Measurements from ENCODE around the gene NAPB.

The NAPB gene

DNA sequence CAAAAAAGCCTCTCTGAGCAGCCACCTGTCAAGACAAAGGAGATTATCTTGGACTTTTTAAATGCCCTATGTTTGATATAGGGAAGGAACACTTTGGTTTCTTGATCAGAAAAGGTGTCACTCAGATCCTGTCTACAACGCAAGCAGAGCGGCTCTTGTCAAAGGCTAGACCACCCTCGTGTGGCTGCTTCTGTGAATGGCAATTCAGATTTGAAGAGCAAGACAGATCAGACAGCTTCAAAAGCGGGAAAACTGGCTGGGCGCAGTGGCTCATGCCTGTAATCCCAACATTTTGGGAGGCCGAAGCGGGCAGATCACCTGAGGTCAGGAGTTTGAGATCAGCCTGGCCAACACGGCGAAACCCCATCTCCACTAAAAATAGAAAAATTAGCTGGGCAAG is 80.8 kb downstream of the NAPB start:
- peak; percentile 40 for DNase-seq

GRCh38 chr20:23339986-23340385 is 81.3 kb downstream of the NAPB start:
- DNase-seq = no peak

GRCh38 chr20:23337312-23337711 is 84.0 kb downstream of the NAPB start:
- no peak for DNase-seq

- DNase-seq = no peak
These were observed 84.8 kb downstream of the NAPB start for GRCh38 chr20:23336476-23336875.

- no peak for DNase-seq
These were observed 85.8 kb downstream of the NAPB start for GRCh38 chr20:23335521-23335920.

DNA sequence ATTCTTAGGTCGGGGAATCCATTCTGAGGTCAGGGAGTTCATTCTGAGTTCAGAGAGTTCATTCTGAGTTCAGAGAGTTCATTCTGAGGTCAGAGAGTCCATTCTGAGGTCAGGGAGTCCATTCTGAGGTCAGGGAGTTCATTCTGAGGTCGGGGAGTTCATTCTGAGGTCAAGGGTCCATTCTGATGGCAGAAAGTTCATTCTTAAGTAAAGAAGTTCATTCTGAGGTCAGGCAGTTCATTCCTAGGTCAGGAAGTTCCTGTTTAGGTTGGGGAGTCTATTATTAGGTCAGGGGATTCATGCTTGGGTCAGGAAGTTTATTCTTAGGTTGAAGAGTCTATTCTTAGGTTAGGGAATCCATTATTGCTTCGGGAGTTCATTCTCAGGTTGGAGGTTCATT is 87.2 kb downstream of the NAPB start:
- DNase-seq = no peak

- DNase-seq = no peak
These were observed 88.8 kb downstream of the NAPB start for GRCh38 chr20:23332467-23332866.

- DNase-seq = peak; percentile 8
These were observed 89.6 kb downstream of the NAPB start for GRCh38 chr20:23331450-23332350.

- no peak for DNase-seq
These were observed 93.5 kb downstream of the NAPB start for GRCh38 chr20:23327617-23328333.

- DNase-seq = no peak
These were observed 94.5 kb downstream of the NAPB start for GRCh38 chr20:23326774-23327173.

DNA sequence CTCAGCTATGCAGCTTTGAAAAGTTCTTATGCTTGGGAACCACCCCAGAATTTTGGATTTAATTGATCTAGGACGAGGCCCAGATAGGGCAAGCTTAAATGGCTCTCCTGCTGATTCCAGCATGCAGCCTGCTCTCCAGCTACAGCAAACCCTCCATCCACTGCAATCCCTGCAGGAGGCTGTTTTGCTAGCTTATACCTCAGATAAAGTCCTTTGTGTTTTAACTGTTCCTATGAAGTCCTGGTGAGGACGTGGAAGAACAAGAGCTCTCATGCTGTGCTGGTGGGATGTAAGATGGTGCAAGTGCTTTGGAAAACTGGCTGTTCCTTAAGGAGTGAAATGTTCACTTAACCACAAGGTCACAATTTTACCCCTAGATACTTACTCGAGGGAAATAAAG is 96.2 kb downstream of the NAPB start:
- no peak for DNase-seq
